ENCODE data around the gene USP24. TPM values are rescaled to one million over a fixed set of nuclear protein-coding genes. Genes with fewer than 3 reads are reported as not detected.

Gene USP24
- total RNA-seq, 1 experiment from 2014 or later, result 35.3 TPM

DNA sequence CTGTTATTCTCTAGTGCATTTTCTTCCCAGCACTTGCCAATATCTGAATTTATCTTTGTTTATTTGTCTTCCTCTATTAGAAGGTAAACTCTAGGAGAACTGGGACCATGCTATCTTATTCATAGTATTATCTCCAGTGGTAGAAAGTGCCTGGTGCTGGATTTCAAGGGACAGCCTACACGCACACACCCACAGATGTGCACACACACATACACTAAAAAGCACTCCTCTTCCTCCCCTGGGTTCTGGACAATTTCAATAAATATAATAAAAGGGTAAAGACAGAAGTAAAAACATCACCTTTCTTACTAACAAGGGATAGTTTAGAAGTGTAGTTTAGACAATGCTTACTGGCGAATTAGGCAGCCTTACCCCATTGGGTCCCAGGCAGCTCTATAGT, 28.5 kb upstream of the USP24 start:
- Histone ChIP-seq H3K23me2 (ENCODE audit: insufficient read length, low read depth, low read length, poor library complexity, severe bottlenecking) (no peaks in the 10 kb centered on the region), H3K4me2 (ENCODE audit: insufficient read depth, insufficient read length, low read length) (no peak overlapping the region), H3K9me3 (ENCODE audit: control insufficient read depth, low read depth, low read length) (no peaks in the 10 kb centered on the region), H4K8ac (replicated peaks; ENCODE audit: insufficient read length, low read depth, low read length) (no peak overlapping the region), H2AK5ac (ENCODE audit: insufficient read length, low read length) (no peak overlapping the region), H3K4ac (ENCODE audit: low read depth, low read length) (no peak overlapping the region), H3K56ac (ENCODE audit: insufficient read length, low read depth, low read length) (no peak overlapping the region), H2BK5ac (ENCODE audit: insufficient read length, low read length) (no peak overlapping the region), H2BK120ac (ENCODE audit: low read depth, low read length, poor library complexity, severe bottlenecking) (no peak overlapping the region), H3K79me2 (ENCODE audit: insufficient read depth, low read length) (no peaks in the 10 kb centered on the region), H3K27ac (ENCODE audit: insufficient read length, low read depth, low read length) (no peak overlapping the region), H3K18ac (ENCODE audit: insufficient read length, low read depth, low read length) (no peak overlapping the region), H3K23ac (ENCODE audit: insufficient read length, low read depth, low read length) (no peak overlapping the region), H3T11ph (ENCODE audit: low read length) (no peak overlapping the region), H3K14ac (ENCODE audit: insufficient read depth, low read length) (no peak overlapping the region), H3K4me1 (ENCODE audit: insufficient read depth, low read length) (no peaks in the 10 kb centered on the region), H2BK15ac (ENCODE audit: low read depth, low read length) (no peak overlapping the region), H3K27me3 (ENCODE audit: insufficient read depth, low read length) (no peaks in the 10 kb centered on the region), H2AFZ (ENCODE audit: low read length) (no peak overlapping the region), H2BK20ac (ENCODE audit: low read depth, low read length, poor library complexity, severe bottlenecking) (no peak overlapping the region), H4K5ac (ENCODE audit: insufficient read length, low read depth, low read length) (no peak overlapping the region), H3K9ac (ENCODE audit: extremely low read depth, insufficient read length, low read length) (no peak overlapping the region), H3K79me1 (ENCODE audit: insufficient read depth, low read depth, low read length, poor library complexity, severe bottlenecking) (no peaks in the 10 kb centered on the region), H2BK12ac (ENCODE audit: insufficient read length, low read depth, low read length) (no peak overlapping the region), H4K91ac (ENCODE audit: insufficient read length, low read depth, low read length) (no peak overlapping the region), H4K20me1 (ENCODE audit: control insufficient read depth, insufficient read depth, insufficient read length) (no peaks in the 10 kb centered on the region)
- DNase-seq, result no peak
- no peaks in the 10 kb centered on the region for H3K9me3 Mint-ChIP-seq
- no peak overlapping the region for H3K4me3 Mint-ChIP-seq
- peaks cover 8 to 9% of the 10 kb centered on the region in 2 experiments for H3K4me1 Mint-ChIP-seq
- TF ChIP-seq CTCF (conservative IDR thresholded peaks at IDR 0.05), result no peak
- no peak overlapping the region for H3K27ac Mint-ChIP-seq
- H3K27me3 Mint-ChIP-seq (ENCODE audit: low read depth), result peaks cover 2% of the 10 kb centered on the region; the same call in 1 of the 2 replicates
- H3K36me3 Mint-ChIP-seq (ENCODE audit: insufficient read depth in 1 of 3, low read depth in 3 of 3), result no peaks in the 10 kb centered on the region
- WGBS (ENCODE audit: extremely low coverage, insufficient read length, low lambda C conversion rate), result no CpG with 5 or more reads among the region's 2 CpGs

Data from H9 (cell line).